C4-2B (cell line): ENCODE data around the gene HMGXB3.
A peak's percentile ranks its signal among the peaks of the same experiment; 100 is the strongest.

ENCODE experiments used
- ZFX ChIP-seq: fragments of 450-650 bp; IDR thresholded peaks from 2 replicates; pipeline ENCODE4 v1.6.1; 2017
- TF ChIP-seq, protein P1 (sequence below): fragments of 450-650 bp; conservative IDR thresholded peaks from 2 replicates; pipeline ENCODE4 v1.5.1; 2017; ENCODE audit warnings: mild to moderate bottlenecking

DNA sequence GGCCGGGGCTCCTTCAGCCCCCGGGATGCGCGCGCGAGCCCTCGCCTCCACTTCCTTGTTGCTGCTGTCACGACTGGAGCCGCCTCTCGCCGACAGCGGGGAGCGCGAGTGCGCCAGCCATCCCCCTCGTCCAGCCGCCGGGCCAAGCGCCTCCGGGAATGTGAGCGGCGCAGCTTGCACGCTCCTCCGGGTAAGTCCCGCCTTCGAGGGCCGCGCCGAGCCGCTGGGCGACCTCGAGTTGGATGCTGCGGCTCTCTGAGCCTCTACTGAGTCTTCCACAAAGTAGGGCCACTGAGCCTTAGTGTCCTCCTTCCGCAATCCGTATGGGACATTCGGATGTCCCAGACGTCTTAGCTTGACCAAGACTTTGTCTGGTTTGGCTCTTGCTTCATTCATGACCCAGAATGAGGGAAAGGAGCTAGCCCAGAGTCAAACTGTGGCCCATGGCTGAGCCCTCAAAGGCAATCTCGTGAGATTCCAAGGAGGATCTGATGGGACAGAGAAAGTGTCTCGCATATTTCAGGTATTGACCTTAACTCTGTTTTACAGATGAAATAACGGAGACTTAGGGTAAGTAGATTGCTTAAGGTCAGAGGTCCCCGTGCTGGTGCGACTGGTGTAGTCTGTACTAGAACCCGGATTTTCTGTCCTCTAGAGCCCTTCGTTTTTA, 586 bp downstream of the HMGXB3 start:
- TF ChIP-seq, protein P1, sequence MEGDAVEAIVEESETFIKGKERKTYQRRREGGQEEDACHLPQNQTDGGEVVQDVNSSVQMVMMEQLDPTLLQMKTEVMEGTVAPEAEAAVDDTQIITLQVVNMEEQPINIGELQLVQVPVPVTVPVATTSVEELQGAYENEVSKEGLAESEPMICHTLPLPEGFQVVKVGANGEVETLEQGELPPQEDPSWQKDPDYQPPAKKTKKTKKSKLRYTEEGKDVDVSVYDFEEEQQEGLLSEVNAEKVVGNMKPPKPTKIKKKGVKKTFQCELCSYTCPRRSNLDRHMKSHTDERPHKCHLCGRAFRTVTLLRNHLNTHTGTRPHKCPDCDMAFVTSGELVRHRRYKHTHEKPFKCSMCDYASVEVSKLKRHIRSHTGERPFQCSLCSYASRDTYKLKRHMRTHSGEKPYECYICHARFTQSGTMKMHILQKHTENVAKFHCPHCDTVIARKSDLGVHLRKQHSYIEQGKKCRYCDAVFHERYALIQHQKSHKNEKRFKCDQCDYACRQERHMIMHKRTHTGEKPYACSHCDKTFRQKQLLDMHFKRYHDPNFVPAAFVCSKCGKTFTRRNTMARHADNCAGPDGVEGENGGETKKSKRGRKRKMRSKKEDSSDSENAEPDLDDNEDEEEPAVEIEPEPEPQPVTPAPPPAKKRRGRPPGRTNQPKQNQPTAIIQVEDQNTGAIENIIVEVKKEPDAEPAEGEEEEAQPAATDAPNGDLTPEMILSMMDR, result no peak
- 0 out of 2 replicates have a peak, but pooled peaks have one; percentile 21 for TF ChIP-seq ZFX
